Measurements from ENCODE around the gene ST3GAL2. TPM values are rescaled to one million over a fixed set of nuclear protein-coding genes. Genes with fewer than 3 reads are reported as not detected.
A peak's percentile ranks its signal among the peaks of the same experiment; 100 is the strongest.

The ST3GAL2 gene
- total RNA-seq, 1 experiment from 2014 or later, result 45.9 TPM

DNA sequence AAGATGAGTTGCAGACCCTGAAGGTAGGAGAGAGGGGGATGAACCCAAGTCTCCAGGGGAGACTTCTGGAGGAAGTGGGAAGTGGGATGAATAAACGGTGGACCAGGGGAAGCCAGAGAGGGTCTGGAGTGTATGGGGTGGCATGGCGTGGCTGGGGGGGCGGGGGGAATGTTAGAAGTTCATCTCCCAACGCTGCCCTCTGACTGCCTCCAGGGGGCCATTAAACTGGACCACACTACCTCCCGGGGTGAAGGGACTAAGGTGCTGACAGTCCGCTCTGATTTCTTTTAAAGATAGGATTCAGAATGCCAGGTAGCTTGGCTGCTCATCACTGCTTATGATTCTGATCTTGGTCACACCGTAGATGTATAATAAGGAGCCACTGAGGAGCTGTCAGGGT, 21.2 kb downstream of the ST3GAL2 start:
- Histone ChIP-seq H2BK20ac (ENCODE audit: low read depth, low read length, poor library complexity, severe bottlenecking) (no peak overlapping the region), H3K23me2 (ENCODE audit: insufficient read length, low read depth, low read length, poor library complexity, severe bottlenecking) (no peaks in the 10 kb centered on the region), H3K23ac (ENCODE audit: insufficient read length, low read depth, low read length) (no peak overlapping the region), H4K91ac (ENCODE audit: insufficient read length, low read depth, low read length) (no peak overlapping the region), H3K9ac (ENCODE audit: extremely low read depth, insufficient read length, low read length) (no peak overlapping the region), H3K4ac (ENCODE audit: low read depth, low read length) (no peak overlapping the region), H3K27me3 (ENCODE audit: insufficient read depth, low read length) (no peaks in the 10 kb centered on the region), H4K8ac (replicated peaks; ENCODE audit: insufficient read length, low read depth, low read length) (no peak overlapping the region), H2BK15ac (ENCODE audit: low read depth, low read length) (no peak overlapping the region), H2AFZ (ENCODE audit: low read length) (no peak overlapping the region), H3K79me1 (ENCODE audit: insufficient read depth, low read depth, low read length, poor library complexity, severe bottlenecking) (peaks cover 2% of the 10 kb centered on the region), H2BK120ac (ENCODE audit: low read depth, low read length, poor library complexity, severe bottlenecking) (no peak overlapping the region), H3K56ac (ENCODE audit: insufficient read length, low read depth, low read length) (no peak overlapping the region), H2AK5ac (ENCODE audit: insufficient read length, low read length) (no peak overlapping the region), H4K20me1 (ENCODE audit: control insufficient read depth, insufficient read depth, insufficient read length) (no peaks in the 10 kb centered on the region), H3K79me2 (ENCODE audit: insufficient read depth, low read length) (no peaks in the 10 kb centered on the region; the same call in 1 of the 2 replicates), H3K18ac (ENCODE audit: insufficient read length, low read depth, low read length) (no peak overlapping the region), H3K27ac (ENCODE audit: insufficient read length, low read depth, low read length) (no peak overlapping the region), H2BK12ac (ENCODE audit: insufficient read length, low read depth, low read length) (no peak overlapping the region), H3K14ac (ENCODE audit: insufficient read depth, low read length) (no peak overlapping the region), H2BK5ac (ENCODE audit: insufficient read length, low read length) (no peak overlapping the region), H3K4me2 (ENCODE audit: insufficient read depth, insufficient read length, low read length) (no peak overlapping the region), H3T11ph (ENCODE audit: low read length) (no peak overlapping the region), H3K9me3 (ENCODE audit: control insufficient read depth, low read depth, low read length) (no peaks in the 10 kb centered on the region), H3K4me1 (ENCODE audit: insufficient read depth, low read length) (peaks cover 21% of the 10 kb centered on the region; the same call in 1 of the 2 replicates), H4K5ac (ENCODE audit: insufficient read length, low read depth, low read length) (no peak overlapping the region)
- Mint-ChIP-seq H3K36me3 (ENCODE audit: insufficient read depth in 1 of 3, low read depth in 3 of 3) (peaks cover 0 to 9% (median 0%) of the 10 kb centered on the region in 3 experiments; a peak in 4 of 7 replicates), H3K4me1 (peaks cover 57 to 62% of the 10 kb centered on the region in 2 experiments), H3K9me3 (no peaks in the 10 kb centered on the region), H3K27ac (peak overlapping the region in 2 of 3 experiments; percentile 57 to 61; a peak in 2 of 7 replicates), H3K27me3 (ENCODE audit: low read depth) (no peaks in the 10 kb centered on the region), H3K4me3 (no peak overlapping the region)
- TF ChIP-seq, protein P1, sequence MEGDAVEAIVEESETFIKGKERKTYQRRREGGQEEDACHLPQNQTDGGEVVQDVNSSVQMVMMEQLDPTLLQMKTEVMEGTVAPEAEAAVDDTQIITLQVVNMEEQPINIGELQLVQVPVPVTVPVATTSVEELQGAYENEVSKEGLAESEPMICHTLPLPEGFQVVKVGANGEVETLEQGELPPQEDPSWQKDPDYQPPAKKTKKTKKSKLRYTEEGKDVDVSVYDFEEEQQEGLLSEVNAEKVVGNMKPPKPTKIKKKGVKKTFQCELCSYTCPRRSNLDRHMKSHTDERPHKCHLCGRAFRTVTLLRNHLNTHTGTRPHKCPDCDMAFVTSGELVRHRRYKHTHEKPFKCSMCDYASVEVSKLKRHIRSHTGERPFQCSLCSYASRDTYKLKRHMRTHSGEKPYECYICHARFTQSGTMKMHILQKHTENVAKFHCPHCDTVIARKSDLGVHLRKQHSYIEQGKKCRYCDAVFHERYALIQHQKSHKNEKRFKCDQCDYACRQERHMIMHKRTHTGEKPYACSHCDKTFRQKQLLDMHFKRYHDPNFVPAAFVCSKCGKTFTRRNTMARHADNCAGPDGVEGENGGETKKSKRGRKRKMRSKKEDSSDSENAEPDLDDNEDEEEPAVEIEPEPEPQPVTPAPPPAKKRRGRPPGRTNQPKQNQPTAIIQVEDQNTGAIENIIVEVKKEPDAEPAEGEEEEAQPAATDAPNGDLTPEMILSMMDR (conservative IDR thresholded peaks at IDR 0.05), result no peak
- DNase-seq, result no peak
- WGBS (ENCODE audit: extremely low coverage, insufficient read length, low lambda C conversion rate), result no CpG with 5 or more reads among the region's 7 CpGs
